Measurements from ENCODE around the gene H3-3A. TPM values are rescaled to one million over a fixed set of nuclear protein-coding genes. Genes with fewer than 3 reads are reported as not detected.

H3-3A gene
- total and polyA plus RNA-seq, 2 of the 8 experiments (the other 6 are each of a cell fraction or from before 2014, with no cell fraction given): 1,157 to 1,223 TPM

- TF ChIP-seq POLR2A (IDR thresholded peaks at IDR 0.05; ENCODE audit: control extremely low read depth in 1 of 2, low read depth in 2 of 2, low read length in 2 of 2): peak; percentile 80 to 97
- TF ChIP-seq SAP30 (IDR thresholded peaks at IDR 0.05; ENCODE audit: insufficient read depth, insufficient replicate concordance, low read length): no peak
- no peak for TF ChIP-seq CTCF (IDR thresholded peaks at IDR 0.05; ENCODE audit: control extremely low read depth in 1 of 3, insufficient read depth in 1 of 3, low read depth in 1 of 3, low read length in 3 of 3)
- peak; percentile 19 for TF ChIP-seq CREB1 (IDR thresholded peaks at IDR 0.05)
- peak; percentile 86 for TF ChIP-seq YY1 (IDR thresholded peaks at IDR 0.05; ENCODE audit: low read depth, low read length)
- no peak for TF ChIP-seq TEAD4 (IDR thresholded peaks at IDR 0.05; ENCODE audit: low read depth, low read length)
- TF ChIP-seq JUND (IDR thresholded peaks at IDR 0.05; ENCODE audit: low read length): no peak
- TF ChIP-seq ASH2L (IDR thresholded peaks at IDR 0.05; ENCODE audit: low read length): peak; percentile 39
- TF ChIP-seq CBX5 (IDR thresholded peaks at IDR 0.05; ENCODE audit: low read depth, low read length): no peak
- TF ChIP-seq MAX (IDR thresholded peaks at IDR 0.05): peak; percentile 5; the same call in 1 of the 2 replicates
- TF ChIP-seq SIRT6 (IDR thresholded peaks at IDR 0.05; ENCODE audit: low read length): no peak
- TF ChIP-seq BCL11A (IDR thresholded peaks at IDR 0.05; ENCODE audit: low read depth in 2 of 2, low read length in 2 of 2): no peak
- TF ChIP-seq PHF8 (conservative IDR thresholded peaks at IDR 0.05; ENCODE audit: low read depth, low read length): peak; percentile 10; the same call in 1 of the 2 replicates
- TF ChIP-seq MAFK (IDR thresholded peaks at IDR 0.05; ENCODE audit: low read depth, low read length): no peak
- no peak for TF ChIP-seq CBX8 (IDR thresholded peaks at IDR 0.05; ENCODE audit: borderline replicate concordance, low read depth, low read length)
- TF ChIP-seq BRCA1 (IDR thresholded peaks at IDR 0.05; ENCODE audit: low read depth, low read length): no peak
- TF ChIP-seq SP1 (IDR thresholded peaks at IDR 0.05; ENCODE audit: low read depth, low read length): peak; percentile 6; the same call in 1 of the 2 replicates
- no peak for TF ChIP-seq ATF2 (IDR thresholded peaks at IDR 0.05; ENCODE audit: low read length)
- no peak for TF ChIP-seq ZNF274 (IDR thresholded peaks at IDR 0.05; ENCODE audit: borderline replicate concordance, extremely low read depth, low read length)
- TF ChIP-seq NANOG (IDR thresholded peaks at IDR 0.05; ENCODE audit: insufficient read depth, low read depth, low read length, poor library complexity, severe bottlenecking): no peak
- no peak for TF ChIP-seq KDM5A (IDR thresholded peaks at IDR 0.05; ENCODE audit: low read length)
These were observed at the start of gene H3-3A (continued) for GRCh38 chr1:226062558-226063223.

All from H1 (cell line).